HG02885 (cell line): Measurements from ENCODE around the gene MRPS31.

Source experiments
- ATAC-seq: cut with Tn5 transposase; IDR thresholded peaks from one replicate; pipeline ENCODE4 v1.9.1; 2021; ENCODE audit warnings: mild to moderate bottlenecking; ENCODE audit not compliant: unreplicated experiment, poor library complexity

MRPS31 gene

GRCh38 chr13:40679480-40679985 is 91.5 kb downstream of the MRPS31 start:
- ATAC-seq = no peak
